Activated T-helper 17 cell treated with anti-CD3 and anti-CD28 coated beads, Interleukin-2, amount 50 U/mL, for 72 hours (primary cell): ENCODE measurements around the gene NAPA. TPM values are rescaled to one million over a fixed set of nuclear protein-coding genes. Genes with fewer than 3 reads are reported as not detected.
A peak's percentile ranks its signal among the peaks of the same experiment; 100 is the strongest.
"Not testable (repeated sequence)": the region's sequence is repeated elsewhere in the genome, so short reads cannot be mapped to it uniquely, and the experiment has no call there.

Experiments
- ATAC-seq: fragments of 150-1000 bp; cut with Tn5 transposase; replicated peaks from 2 replicates; pipeline ENCODE4 v1.10.0; 2021; ENCODE audit warnings: mild to moderate bottlenecking, moderate library complexity
- H3K27ac Mint-ChIP-seq: one replicate; pipeline ENCODE4 v1.8.0; 2022; ENCODE audit warnings: mixed read lengths
- H3K27me3 Mint-ChIP-seq: one replicate; pipeline ENCODE4 v1.8.0; 2022; ENCODE audit warnings: mixed read lengths
- H3K36me3 Mint-ChIP-seq: one replicate; pipeline ENCODE4 v1.8.0; 2022; ENCODE audit warnings: low read depth, mild to moderate bottlenecking, mixed read lengths
- H3K4me1 Mint-ChIP-seq: one replicate; pipeline ENCODE4 v1.8.0; 2022; ENCODE audit warnings: mixed read lengths
- H3K4me3 Mint-ChIP-seq: one replicate; pipeline ENCODE4 v1.8.0; 2022; ENCODE audit warnings: mild to moderate bottlenecking, mixed read lengths
- H3K9me3 Mint-ChIP-seq: one replicate; pipeline ENCODE4 v1.8.0; 2022; ENCODE audit warnings: mixed read lengths
- total RNA-seq, 2 donors: library from RNA; stranded (reverse); gene quantifications; one replicate each; pipeline ENCODE4 v1.2.3, GENCODE V29; 2022

NAPA gene
- total RNA-seq, 2 donors from 2014 or later, result 33.7 to 72.4 TPM

- no peaks in the 10 kb centered on the region for H3K9me3 Mint-ChIP-seq
- H3K27me3 Mint-ChIP-seq, result no peaks in the 10 kb centered on the region
- peaks cover 10% of the 10 kb centered on the region for H3K36me3 Mint-ChIP-seq
- H3K27ac Mint-ChIP-seq, result peak overlapping the region; percentile 3
- no peak for ATAC-seq
- no peak overlapping the region for H3K4me3 Mint-ChIP-seq
- peaks cover 6% of the 10 kb centered on the region for H3K4me1 Mint-ChIP-seq
These were observed 24.0 kb downstream of the NAPA start for GRCh38 chr19:47490847-47491246.

- Mint-ChIP-seq H3K27me3 (no peaks in the 10 kb centered on the region), H3K4me1 (peaks cover 12% of the 10 kb centered on the region), H3K9me3 (no peaks in the 10 kb centered on the region), H3K36me3 (peaks cover 14% of the 10 kb centered on the region), H3K4me3 (no peak overlapping the region), H3K27ac (peak overlapping the region; percentile 3)
- ATAC-seq, result no peak
These were observed 24.8 kb downstream of the NAPA start for GRCh38 chr19:47490031-47490430.

GRCh38 chr19:47489072-47489914, 25.6 kb downstream of the NAPA start:
- ATAC-seq, result no peak
- Mint-ChIP-seq H3K9me3 (no peaks in the 10 kb centered on the region), H3K27me3 (no peaks in the 10 kb centered on the region), H3K36me3 (peaks cover 19% of the 10 kb centered on the region), H3K27ac (no peak overlapping the region), H3K4me3 (no peak overlapping the region), H3K4me1 (peaks cover 14% of the 10 kb centered on the region)

DNA sequence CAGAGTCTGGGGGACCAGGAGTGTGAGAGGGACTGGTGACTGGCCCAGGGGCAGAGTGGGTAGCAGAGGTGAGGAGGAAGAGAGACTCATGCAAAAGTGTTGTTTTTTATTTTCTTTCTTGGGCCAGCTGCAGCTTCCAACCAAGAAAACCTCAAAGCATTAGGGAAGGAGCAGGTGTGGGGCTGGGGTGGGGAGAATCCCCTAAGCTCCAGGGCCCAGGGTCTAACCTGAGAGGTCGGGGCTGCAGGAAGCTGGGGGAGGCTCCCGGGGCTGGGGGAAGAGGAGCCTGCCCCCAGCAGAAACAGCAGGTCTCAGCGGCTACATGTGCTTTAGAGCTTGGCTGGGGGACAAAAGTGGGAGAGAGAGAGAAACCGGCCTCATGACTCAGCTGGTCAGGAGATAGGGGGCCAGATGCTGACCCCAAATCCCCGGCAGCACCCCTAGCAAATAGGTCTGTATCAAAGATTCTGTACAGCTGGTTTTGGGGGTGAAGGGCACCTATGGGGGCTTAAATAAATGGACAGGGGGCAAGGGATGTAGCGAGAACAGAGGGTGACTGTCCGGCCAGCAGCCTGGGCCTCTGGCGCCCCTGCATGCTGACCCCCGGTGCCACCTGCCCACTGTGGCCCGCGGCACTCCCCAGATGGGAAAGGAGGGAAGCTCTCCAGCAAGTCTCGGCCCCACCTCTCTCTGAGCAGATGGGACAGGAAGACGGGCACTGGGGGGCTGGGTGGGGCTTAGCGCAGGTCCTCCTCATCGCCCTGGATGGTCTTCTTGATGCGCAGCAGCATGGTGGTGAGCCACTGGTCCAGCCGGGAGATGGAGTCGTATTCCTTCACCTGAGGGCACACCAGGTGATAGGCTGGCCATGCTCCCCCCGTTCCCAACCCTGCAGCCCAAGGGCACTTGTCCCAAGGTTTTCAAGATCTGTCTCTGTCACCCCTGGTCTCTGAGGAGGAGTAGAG, 27.0 kb downstream of the NAPA start:
- no peak for ATAC-seq
- Mint-ChIP-seq H3K27me3 (no peaks in the 10 kb centered on the region), H3K36me3 (peaks cover 24% of the 10 kb centered on the region), H3K4me3 (no peak overlapping the region), H3K27ac (peak overlapping the region; percentile 57), H3K9me3 (no peaks in the 10 kb centered on the region), H3K4me1 (peaks cover 23% of the 10 kb centered on the region)

- no peak for ATAC-seq
- no peaks in the 10 kb centered on the region for H3K9me3 Mint-ChIP-seq
- peak overlapping the region; percentile 57 for H3K27ac Mint-ChIP-seq
- H3K4me1 Mint-ChIP-seq, result peaks cover 23% of the 10 kb centered on the region
- no peaks in the 10 kb centered on the region for H3K27me3 Mint-ChIP-seq
- no peak overlapping the region for H3K4me3 Mint-ChIP-seq
- H3K36me3 Mint-ChIP-seq, result peaks cover 24% of the 10 kb centered on the region
These were observed 28.0 kb downstream of the NAPA start for GRCh38 chr19:47486900-47487299.

- Mint-ChIP-seq H3K4me1 (peaks cover 23% of the 10 kb centered on the region), H3K36me3 (peaks cover 24% of the 10 kb centered on the region)
- H3K27me3 Mint-ChIP-seq, H3K9me3 Mint-ChIP-seq, H3K27ac Mint-ChIP-seq, ATAC-seq, H3K4me3 Mint-ChIP-seq: not testable (repeated sequence)
These were observed 28.6 kb downstream of the NAPA start for GRCh38 chr19:47486220-47486619.

- peak overlapping the region; percentile 100 for H3K27ac Mint-ChIP-seq
These were observed 29.7 kb downstream of the NAPA start for GRCh38 chr19:47485210-47485609.

DNA sequence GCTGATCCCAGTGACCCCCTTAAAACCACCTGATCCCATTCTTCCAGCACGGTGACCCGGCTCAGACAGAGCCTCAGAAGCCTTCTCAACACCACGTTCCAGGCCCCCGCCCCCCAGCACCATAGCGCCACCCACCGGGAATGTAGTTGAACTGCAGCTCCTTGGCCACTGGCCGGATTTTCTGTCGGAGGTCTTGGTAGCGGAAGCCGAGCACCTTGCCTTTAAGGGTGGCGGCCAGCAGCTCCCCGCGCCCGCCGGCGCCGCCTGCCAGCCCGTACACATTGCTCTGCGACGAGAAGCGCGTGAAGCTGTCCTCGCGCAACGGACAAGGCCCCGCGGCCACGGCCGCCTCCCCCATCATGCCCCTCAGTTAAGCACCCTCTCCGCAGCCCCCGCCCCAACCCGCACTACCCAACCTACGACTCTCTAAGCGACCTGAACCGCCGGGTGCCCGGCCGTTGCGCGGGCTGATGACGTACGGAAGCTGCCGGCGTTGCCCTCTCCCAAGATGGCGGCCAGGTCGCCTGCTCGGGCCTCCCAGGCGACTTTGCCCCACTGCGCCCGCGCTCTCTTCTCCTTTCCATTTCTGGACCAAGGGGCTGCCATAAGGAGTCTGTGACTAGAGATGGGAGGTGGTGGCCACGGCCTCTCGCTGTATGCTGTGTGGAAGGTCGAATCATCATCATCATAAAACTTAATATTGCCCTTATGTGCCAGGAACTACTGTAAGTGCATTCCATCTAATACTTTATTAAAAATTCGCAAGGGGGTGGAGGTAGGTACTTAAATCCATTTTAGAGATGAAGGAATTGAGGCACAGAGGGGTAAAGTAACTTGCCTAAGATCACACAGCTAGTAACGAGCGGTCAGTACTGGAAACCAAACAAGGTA, 30.8 kb downstream of the NAPA start, which contains the start of gene KPTN:
KPTN (minus strand) TSS at position 420 of the 891 bp plus-strand sequence; CDS start at position 361, 59 bp downstream.
- Mint-ChIP-seq H3K27ac (peak within 1 kb of the TSS; percentile 100), H3K4me3 (peak within 1 kb of the TSS; percentile 99), H3K9me3 (no peaks in the 10 kb centered on the region), H3K4me1 (peaks cover 17% of the 10 kb centered on the region), H3K27me3 (no peaks in the 10 kb centered on the region), H3K36me3 (peaks cover 14% of the 10 kb centered on the region)
- ATAC-seq, result peak; percentile 95

More at GRCh38 chr19:47485210-47485609, 29.7 kb downstream of the NAPA start:
- peaks cover 21% of the 10 kb centered on the region for H3K4me1 Mint-ChIP-seq
- H3K27me3 Mint-ChIP-seq, result no peaks in the 10 kb centered on the region
- no peak for ATAC-seq
- H3K9me3 Mint-ChIP-seq, result no peaks in the 10 kb centered on the region
- H3K36me3 Mint-ChIP-seq, result peaks cover 18% of the 10 kb centered on the region
- H3K4me3 Mint-ChIP-seq, result peak overlapping the region; percentile 99

DNA sequence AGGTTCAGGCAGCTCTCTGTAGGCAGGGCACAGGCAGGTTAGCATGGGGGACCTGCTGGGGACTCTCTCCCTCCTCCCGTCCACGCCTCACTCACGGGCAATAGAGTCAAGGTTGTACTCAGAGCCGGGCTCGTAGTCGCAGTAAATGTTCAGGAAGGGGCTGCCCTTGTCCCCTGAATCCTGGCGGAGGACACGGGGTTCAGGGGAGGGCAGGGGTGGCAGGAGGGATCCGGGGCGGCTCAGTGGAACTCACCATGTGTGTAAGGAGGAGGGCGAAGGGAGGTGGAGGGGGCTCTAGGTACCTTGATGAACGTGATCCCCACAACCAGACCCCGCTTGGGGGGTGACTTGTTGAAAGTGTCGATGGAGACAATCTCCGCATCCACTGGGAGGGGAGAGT, 31.7 kb downstream of the NAPA start:
- peaks cover 14% of the 10 kb centered on the region for H3K36me3 Mint-ChIP-seq
- H3K4me1 Mint-ChIP-seq, result peaks cover 17% of the 10 kb centered on the region
- ATAC-seq, result no peak
- peak overlapping the region; percentile 100 for H3K27ac Mint-ChIP-seq
- H3K4me3 Mint-ChIP-seq, result peak overlapping the region; percentile 99
- no peaks in the 10 kb centered on the region for H3K27me3 Mint-ChIP-seq
- no peaks in the 10 kb centered on the region for H3K9me3 Mint-ChIP-seq

GRCh38 chr19:47481460-47482052, 33.3 kb downstream of the NAPA start:
- H3K4me3 Mint-ChIP-seq, result no peak overlapping the region
- H3K9me3 Mint-ChIP-seq, result no peaks in the 10 kb centered on the region
- no peak for ATAC-seq
- no peak overlapping the region for H3K27ac Mint-ChIP-seq
- peaks cover 14% of the 10 kb centered on the region for H3K36me3 Mint-ChIP-seq
- H3K27me3 Mint-ChIP-seq, result no peaks in the 10 kb centered on the region
- peaks cover 17% of the 10 kb centered on the region for H3K4me1 Mint-ChIP-seq

- Mint-ChIP-seq H3K27me3 (no peaks in the 10 kb centered on the region), H3K36me3 (peaks cover 14% of the 10 kb centered on the region), H3K9me3 (no peaks in the 10 kb centered on the region), H3K4me3 (no peak overlapping the region), H3K27ac (no peak overlapping the region), H3K4me1 (peaks cover 17% of the 10 kb centered on the region)
- no peak for ATAC-seq
These were observed 34.2 kb downstream of the NAPA start for GRCh38 chr19:47480658-47481057.

GRCh38 chr19:47479701-47480503, 35.0 kb downstream of the NAPA start:
- no peak overlapping the region for H3K27ac Mint-ChIP-seq
- H3K9me3 Mint-ChIP-seq, result no peaks in the 10 kb centered on the region
- H3K4me1 Mint-ChIP-seq, result peaks cover 10% of the 10 kb centered on the region

More at GRCh38 chr19:47479701-47480503, 35.0 kb downstream of the NAPA start:
- peaks cover under 1% of the 10 kb centered on the region for H3K27me3 Mint-ChIP-seq
- H3K4me3 Mint-ChIP-seq, result no peak overlapping the region
- peaks cover 9% of the 10 kb centered on the region for H3K36me3 Mint-ChIP-seq
- no peak for ATAC-seq
